ENCODE data around the gene LRRN2. TPM values are rescaled to one million over a fixed set of nuclear protein-coding genes. Genes with fewer than 3 reads are reported as not detected.

LRRN2 gene
- total and polyA plus RNA-seq, 2 donors (not counting 3 experiments of a cell fraction or from before 2014, with no cell fraction given) = not detected

- H3K9ac ChIP-seq (replicated peaks; ENCODE audit: extremely low read depth, insufficient read depth, low read length) = no peak overlapping the region
- BruUV-seq (replicated peaks) = no TSS peak
- no peak overlapping the region for H3K4me3 ChIP-seq (replicated peaks in 1 of 3; ENCODE audit: insufficient read depth in 1 of 3, low read depth in 1 of 3, low read length in 3 of 3)
- H3K79me2 ChIP-seq (ENCODE audit: control insufficient read depth, insufficient read depth, low read length) = no peaks in the 10 kb centered on the region
- TF ChIP-seq MYC (IDR thresholded peaks at IDR 0.05; ENCODE audit: low read depth, low read length) = no peak
- no peak for TF ChIP-seq POLR2AphosphoS5 (IDR thresholded peaks at IDR 0.05; ENCODE audit: insufficient read depth, low read depth, low read length)
- TF ChIP-seq, protein P1, sequence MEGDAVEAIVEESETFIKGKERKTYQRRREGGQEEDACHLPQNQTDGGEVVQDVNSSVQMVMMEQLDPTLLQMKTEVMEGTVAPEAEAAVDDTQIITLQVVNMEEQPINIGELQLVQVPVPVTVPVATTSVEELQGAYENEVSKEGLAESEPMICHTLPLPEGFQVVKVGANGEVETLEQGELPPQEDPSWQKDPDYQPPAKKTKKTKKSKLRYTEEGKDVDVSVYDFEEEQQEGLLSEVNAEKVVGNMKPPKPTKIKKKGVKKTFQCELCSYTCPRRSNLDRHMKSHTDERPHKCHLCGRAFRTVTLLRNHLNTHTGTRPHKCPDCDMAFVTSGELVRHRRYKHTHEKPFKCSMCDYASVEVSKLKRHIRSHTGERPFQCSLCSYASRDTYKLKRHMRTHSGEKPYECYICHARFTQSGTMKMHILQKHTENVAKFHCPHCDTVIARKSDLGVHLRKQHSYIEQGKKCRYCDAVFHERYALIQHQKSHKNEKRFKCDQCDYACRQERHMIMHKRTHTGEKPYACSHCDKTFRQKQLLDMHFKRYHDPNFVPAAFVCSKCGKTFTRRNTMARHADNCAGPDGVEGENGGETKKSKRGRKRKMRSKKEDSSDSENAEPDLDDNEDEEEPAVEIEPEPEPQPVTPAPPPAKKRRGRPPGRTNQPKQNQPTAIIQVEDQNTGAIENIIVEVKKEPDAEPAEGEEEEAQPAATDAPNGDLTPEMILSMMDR (IDR thresholded peaks at IDR 0.05; ENCODE audit: extremely low read depth in 1 of 2, insufficient read depth in 1 of 2, low read depth in 1 of 2, low read length in 2 of 2) = no peak
- TF ChIP-seq EZH2 (IDR thresholded peaks at IDR 0.05; ENCODE audit: borderline replicate concordance, low read depth, low read length, severe bottlenecking) = no peak
- no peak for TF ChIP-seq JUN (IDR thresholded peaks at IDR 0.05; ENCODE audit: borderline replicate concordance, insufficient read depth, insufficient read length, low read depth)
- TF ChIP-seq POLR2A (IDR thresholded peaks at IDR 0.05; ENCODE audit: low read depth, low read length) = no peak
- TF ChIP-seq, protein P2, sequence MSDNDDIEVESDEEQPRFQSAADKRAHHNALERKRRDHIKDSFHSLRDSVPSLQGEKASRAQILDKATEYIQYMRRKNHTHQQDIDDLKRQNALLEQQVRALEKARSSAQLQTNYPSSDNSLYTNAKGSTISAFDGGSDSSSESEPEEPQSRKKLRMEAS (IDR thresholded peaks at IDR 0.05; ENCODE audit: insufficient read depth, insufficient read length) = no peak
- TF ChIP-seq GATA2 (IDR thresholded peaks at IDR 0.05; ENCODE audit: insufficient read depth, insufficient read length, low read depth, low read length) = no peak
- TF ChIP-seq FOS (IDR thresholded peaks at IDR 0.05; ENCODE audit: borderline replicate concordance, insufficient read depth, low read length) = no peak
- peaks cover 5 to 18% of the 10 kb centered on the region in 2 experiments for H3K27me3 ChIP-seq (ENCODE audit: control insufficient read depth in 2 of 2, insufficient read depth in 2 of 2, low read length in 2 of 2)
- FAIRE-seq (no peak), DNase-seq (ENCODE audit: low read depth, low spot score) (no peak)
- CTCF ChIA-PET = interaction anchor here (0.9 to 1.5 kb wide), 3 partner anchors 12 to 88 kb away, joined by 3 to 5 read pairs (median 3); no protein-coding TSS in a partner anchor
- H2AFZ ChIP-seq (ENCODE audit: low read depth, low read length) = no peak overlapping the region
- no peaks in the 10 kb centered on the region for H3K9me1 ChIP-seq (replicated peaks; ENCODE audit: control insufficient read depth, extremely low read depth, insufficient read depth, low read length)
- dilution Hi-C loops (cut with MboI; ENCODE audit: extremely low pct_ligation_motif_present, low sequenced_read_pairs) = no loop called here
- no peaks in the 10 kb centered on the region for H3K9me3 ChIP-seq (replicated peaks; ENCODE audit: control insufficient read depth, insufficient read depth, low read length)
- intact Hi-C loops (cut with micrococcal nuclease) = no loop called here
- H3K27ac ChIP-seq (ENCODE audit: insufficient read depth, low read depth, low read length) = no peak overlapping the region
- H3K4me1 ChIP-seq (ENCODE audit: control insufficient read depth, extremely low read depth, insufficient read depth, low read length) = no peaks in the 10 kb centered on the region
- H3K4me2 ChIP-seq (ENCODE audit: insufficient read depth, low read length) = no peak overlapping the region
- no peaks in the 10 kb centered on the region for H3K36me3 ChIP-seq (ENCODE audit: control insufficient read depth in 2 of 2, extremely low read depth in 1 of 2, insufficient read depth in 2 of 2, low read length in 2 of 2)
- no peaks in the 10 kb centered on the region for H4K20me1 ChIP-seq (replicated peaks; ENCODE audit: control insufficient read depth, extremely low read depth, insufficient read depth, low read length)
- POLR2A ChIA-PET = no interaction called here
Observed at GRCh38 chr1:204653590-204654340, 31.8 kb downstream of the LRRN2 start.
